Activated effector memory CD4-positive, alpha-beta T cell treated with Interleukin-2 at 50 U/mL for 16 hours (primary cell): ENCODE data around the gene PARVB.
"Not testable (repeated sequence)": the region's sequence is repeated elsewhere in the genome, so short reads cannot be mapped to it uniquely, and the experiment has no call there.

Experiments used
- DNase-seq: peaks from one replicate; pipeline ENCODE4 v3.0.0-alpha.2; 2020

PARVB gene

GRCh38 chr22:44091021-44091721 is 67.1 kb downstream of the PARVB start:
- no peak for DNase-seq

DNA sequence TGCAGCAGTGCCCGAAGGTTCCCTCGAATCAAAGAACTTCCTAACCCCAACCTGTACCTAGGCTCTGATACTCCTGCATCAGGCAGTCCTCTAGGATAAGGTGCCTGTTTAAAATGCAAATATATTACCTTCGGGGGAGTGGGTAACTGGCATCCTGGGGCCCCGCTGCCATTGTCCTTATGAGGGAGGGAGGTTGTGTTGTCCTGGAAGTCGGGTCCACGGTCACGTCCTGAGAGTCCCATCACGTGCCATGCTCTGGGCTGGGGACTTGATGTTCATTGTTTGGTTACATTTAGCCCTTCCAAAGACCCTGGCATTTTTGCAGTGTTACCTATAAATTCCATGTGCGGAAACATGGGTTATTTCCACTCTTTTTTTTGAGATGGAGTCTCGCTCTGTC is 67.6 kb downstream of the PARVB start:
- no peak for DNase-seq

GRCh38 chr22:44092636-44093220 is 68.6 kb downstream of the PARVB start:
- no peak for DNase-seq

DNA sequence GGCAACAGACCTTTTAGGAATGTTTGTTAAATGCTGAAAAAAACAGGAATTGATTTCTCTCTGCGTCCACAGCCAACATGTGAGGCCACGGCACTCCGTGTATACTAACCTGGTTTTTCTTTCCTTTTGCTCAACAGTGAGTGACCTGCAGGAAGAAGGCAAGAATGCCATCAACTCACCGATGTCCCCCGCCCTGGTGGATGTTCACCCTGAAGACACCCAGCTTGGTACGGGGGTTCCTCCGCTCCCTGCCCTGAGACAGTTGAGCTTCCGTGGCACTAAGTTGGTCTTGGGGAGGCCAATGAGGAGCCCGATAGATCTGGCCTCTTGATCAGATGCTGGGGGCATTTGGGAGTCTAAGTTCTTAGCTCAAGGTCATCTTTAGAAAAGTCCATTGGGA is 69.7 kb downstream of the PARVB start:
- no peak for DNase-seq

DNA sequence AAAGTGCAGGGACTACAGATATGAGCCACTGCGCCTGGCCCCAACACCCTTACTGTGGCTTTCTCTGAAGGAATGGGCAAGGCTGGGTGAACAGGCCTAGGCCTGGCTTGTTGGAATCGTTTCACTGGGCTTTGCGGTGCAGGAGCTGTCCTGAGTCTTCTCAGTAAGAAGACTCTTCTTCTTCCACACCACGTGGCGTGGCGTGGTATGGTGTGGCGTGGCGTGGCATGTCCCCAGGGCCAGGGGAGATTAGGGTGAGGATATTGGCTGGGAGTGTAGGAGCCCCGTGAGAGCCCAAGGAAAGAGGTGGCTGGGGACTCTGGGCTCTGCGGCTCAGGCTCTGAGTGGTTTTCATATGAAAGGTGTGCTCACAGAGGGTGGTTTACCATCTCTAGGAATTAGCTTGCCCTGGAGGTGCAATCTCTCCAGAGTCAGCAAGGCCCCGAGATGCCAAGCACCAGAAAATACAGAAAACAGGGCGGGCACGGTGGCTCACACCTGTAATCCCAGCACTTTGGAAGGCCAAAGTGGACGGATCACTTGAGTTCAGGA is 70.7 kb downstream of the PARVB start:
- DNase-seq, result no peak

GRCh38 chr22:44096736-44097135 is 72.6 kb downstream of the PARVB start:
- DNase-seq, result no peak

DNA sequence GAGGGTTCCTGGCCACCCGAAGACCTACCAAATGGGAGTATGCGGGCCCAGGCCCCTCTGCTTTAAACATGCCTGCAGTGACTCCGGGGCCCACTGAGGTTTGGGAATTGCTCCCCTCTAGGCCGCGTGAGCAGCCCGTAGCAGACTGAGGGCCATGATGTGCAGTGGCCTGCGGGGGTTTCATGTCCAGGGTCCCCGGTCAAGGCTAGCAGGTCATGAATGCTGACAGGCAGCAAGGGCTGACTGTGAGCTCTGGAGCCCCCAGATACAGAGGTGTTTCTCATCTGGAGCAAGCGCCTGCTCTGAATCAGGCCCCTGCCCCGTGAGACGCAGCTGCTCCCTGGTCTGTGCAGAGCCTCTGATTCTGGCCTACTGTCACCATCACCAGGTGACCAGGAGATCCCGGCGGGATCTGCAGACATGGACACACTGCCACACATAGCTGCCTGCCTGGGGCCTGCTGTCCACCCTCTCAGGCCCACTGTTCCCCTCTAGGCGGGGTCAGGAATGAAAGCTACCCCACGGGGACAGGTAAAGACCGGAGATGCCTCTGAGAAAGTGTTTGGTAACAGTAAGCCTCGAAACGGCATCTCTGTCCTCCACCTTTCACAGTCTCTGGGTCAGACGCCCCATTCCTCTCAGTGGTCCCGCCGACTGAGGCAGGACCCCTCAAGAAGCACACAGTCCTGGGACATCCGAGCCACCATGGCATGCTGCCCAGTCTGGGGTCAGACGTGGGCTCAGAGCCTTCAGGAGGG is 73.3 kb downstream of the PARVB start:
- DNase-seq, result no peak

GRCh38 chr22:44098021-44098739 is 74.1 kb downstream of the PARVB start:
- DNase-seq, result no peak

GRCh38 chr22:44098966-44099530 is 74.9 kb downstream of the PARVB start:
- no peak for DNase-seq

GRCh38 chr22:44099696-44100095 is 75.6 kb downstream of the PARVB start:
- DNase-seq, result no peak

GRCh38 chr22:44100411-44100810 is 76.3 kb downstream of the PARVB start:
- no peak for DNase-seq

- DNase-seq, result no peak
Observed at GRCh38 chr22:44102121-44102520, 78.0 kb downstream of the PARVB start.

- DNase-seq, result no peak
Observed at GRCh38 chr22:44102856-44103255, 78.8 kb downstream of the PARVB start.

GRCh38 chr22:44103735-44104480 is 79.8 kb downstream of the PARVB start:
- no peak for DNase-seq

- no peak for DNase-seq
Observed at GRCh38 chr22:44107340-44107739, 83.2 kb downstream of the PARVB start.

GRCh38 chr22:44108076-44108475 is 84.0 kb downstream of the PARVB start:
- DNase-seq, result no peak

GRCh38 chr22:44108806-44109385 is 84.8 kb downstream of the PARVB start:
- no peak for DNase-seq

DNA sequence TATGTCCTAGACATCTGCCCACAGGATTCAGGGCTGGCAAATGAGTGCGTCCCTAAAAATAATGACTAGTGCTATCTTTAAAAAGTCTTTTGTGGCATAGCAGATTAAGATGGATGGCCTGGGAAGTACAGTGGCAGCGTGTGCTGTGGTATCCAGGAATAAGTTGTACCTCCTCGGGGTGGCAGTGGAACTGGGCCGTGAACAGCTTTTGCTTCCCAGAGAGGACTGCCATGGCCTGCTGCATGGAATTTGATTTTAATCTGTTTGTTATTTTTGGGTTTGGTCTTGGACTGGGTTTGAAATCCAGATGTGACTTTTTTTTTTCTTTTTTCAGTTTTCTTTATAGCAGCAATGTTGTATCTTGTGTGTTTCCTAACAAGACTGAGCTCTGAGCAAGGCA is 85.3 kb downstream of the PARVB start:
- no peak for DNase-seq

GRCh38 chr22:44110656-44111055 is 86.6 kb downstream of the PARVB start:
- DNase-seq, result not testable (repeated sequence)

- DNase-seq, result no peak
Observed at GRCh38 chr22:44111562-44112155, 87.6 kb downstream of the PARVB start.

- no peak for DNase-seq
Observed at GRCh38 chr22:44112191-44112590, 88.1 kb downstream of the PARVB start.
